ENCODE results near the gene DEF6. TPM values are rescaled to one million over a fixed set of nuclear protein-coding genes. Genes with fewer than 3 reads are reported as not detected.

The DEF6 gene
- total and polyA plus RNA-seq, 8 donors = 6.4 to 21.9 (median 8.5) TPM

- intact Hi-C loops (cut with DNase I) = no loop called here
- no peaks in the 10 kb centered on the region for H3K36me3 ChIP-seq
These were observed 36.7 kb upstream of the DEF6 start for GRCh38 chr6:35260591-35261570.

GRCh38 chr6:35262596-35262995 is 35.0 kb upstream of the DEF6 start:
- intact Hi-C loops (cut with DNase I) = no loop called here
- Histone ChIP-seq H3K36me3 (no peaks in the 10 kb centered on the region), H3K4me1 (peaks cover 6 to 45% of the 10 kb centered on the region in 2 donors), H3K9me3 (no peaks in the 10 kb centered on the region), H3K27ac (no peak overlapping the region), H3K27me3 (no peaks in the 10 kb centered on the region), H3K4me3 (no peak overlapping the region)
- ATAC-seq (no peak), DNase-seq (no peak)
- no peak for TF ChIP-seq CTCF (IDR thresholded peaks at IDR 0.05)

More at GRCh38 chr6:35260591-35261570, 36.7 kb upstream of the DEF6 start:
- ATAC-seq = no peak
- Histone ChIP-seq H3K4me1 (peaks cover 6 to 50% of the 10 kb centered on the region in 2 donors), H3K4me3 (peak overlapping the region; percentile 88 to 90), H3K9me3 (no peaks in the 10 kb centered on the region), H3K27ac (peak overlapping the region; percentile 96 to 98), H3K27me3 (no peaks in the 10 kb centered on the region)
- DNase-seq = no peak
- no peak for TF ChIP-seq CTCF (IDR thresholded peaks at IDR 0.05)

GRCh38 chr6:35264550-35265274 is 32.9 kb upstream of the DEF6 start:
- H3K9me3 ChIP-seq = no peaks in the 10 kb centered on the region
- H3K36me3 ChIP-seq = no peaks in the 10 kb centered on the region
- H3K27me3 ChIP-seq = no peaks in the 10 kb centered on the region
- no peak for TF ChIP-seq CTCF (IDR thresholded peaks at IDR 0.05)
- peaks cover 6 to 31% of the 10 kb centered on the region in 2 donors for H3K4me1 ChIP-seq
- no peak overlapping the region for H3K27ac ChIP-seq
- DNase-seq (no peak), ATAC-seq (no peak)
- intact Hi-C loops (cut with DNase I) = no loop called here
- H3K4me3 ChIP-seq = no peak overlapping the region

- no peak for TF ChIP-seq CTCF (IDR thresholded peaks at IDR 0.05)
- Histone ChIP-seq H3K4me1 (peaks cover 2 to 25% of the 10 kb centered on the region in 2 donors), H3K4me3 (no peak overlapping the region), H3K9me3 (no peaks in the 10 kb centered on the region), H3K36me3 (peaks cover 0 to 2% of the 10 kb centered on the region in 2 donors), H3K27me3 (no peaks in the 10 kb centered on the region), H3K27ac (no peak overlapping the region)
- intact Hi-C loops (cut with DNase I) = no loop called here
- no peak for ATAC-seq
- no peak for DNase-seq
These were observed 32.1 kb upstream of the DEF6 start for GRCh38 chr6:35265523-35265922.

- Histone ChIP-seq H3K27me3 (no peaks in the 10 kb centered on the region), H3K9me3 (no peaks in the 10 kb centered on the region), H3K27ac (no peak overlapping the region), H3K4me3 (no peak overlapping the region), H3K4me1 (peaks cover 0 to 16% of the 10 kb centered on the region in 2 donors), H3K36me3 (peaks cover 0 to 4% of the 10 kb centered on the region in 2 donors)
- intact Hi-C loops (cut with DNase I) = no loop called here
- ATAC-seq = no peak
- DNase-seq = no peak
- no peak for TF ChIP-seq CTCF (IDR thresholded peaks at IDR 0.05)
These were observed 30.2 kb upstream of the DEF6 start for GRCh38 chr6:35267446-35267845.

Data from left lung (tissue), 10 donors.